ENCODE measurements around the gene OASL.

Gene OASL

DNA sequence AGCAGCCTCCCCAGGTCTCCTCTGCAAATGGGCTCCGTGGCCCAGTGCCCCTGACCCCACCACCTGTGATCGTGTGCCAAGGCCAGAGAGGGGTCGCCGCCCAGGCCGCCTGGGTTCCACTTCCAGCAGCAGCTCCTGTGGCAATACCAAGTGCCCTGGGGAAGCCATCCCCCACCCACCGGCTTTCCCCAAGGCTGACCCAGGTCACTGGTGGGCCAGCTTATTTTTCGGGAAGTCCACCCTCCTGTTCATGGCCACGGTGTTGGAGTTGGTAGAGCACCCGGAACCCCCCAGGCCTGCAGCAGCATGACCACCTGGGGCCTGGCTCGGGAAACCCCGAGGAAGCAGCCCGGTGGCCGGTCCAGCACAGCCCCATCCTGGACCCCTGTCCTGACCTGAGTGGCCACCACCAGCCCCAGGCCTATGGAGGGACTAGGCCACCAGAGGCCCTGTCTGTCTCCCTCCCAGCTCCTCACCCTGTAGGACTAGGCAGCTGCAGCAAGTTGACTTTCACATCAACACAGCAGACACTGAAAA, 40.8 kb upstream of the OASL start:
- TF ChIP-seq FOXM1 (IDR thresholded peaks at IDR 0.05; ENCODE audit: borderline replicate concordance, low read depth), result no peak
- no peak for TF ChIP-seq TCF12 (IDR thresholded peaks at IDR 0.05; ENCODE audit: low read depth)
- TF ChIP-seq EGR1 (IDR thresholded peaks at IDR 0.05), result no peak
- TF ChIP-seq, protein P1, sequence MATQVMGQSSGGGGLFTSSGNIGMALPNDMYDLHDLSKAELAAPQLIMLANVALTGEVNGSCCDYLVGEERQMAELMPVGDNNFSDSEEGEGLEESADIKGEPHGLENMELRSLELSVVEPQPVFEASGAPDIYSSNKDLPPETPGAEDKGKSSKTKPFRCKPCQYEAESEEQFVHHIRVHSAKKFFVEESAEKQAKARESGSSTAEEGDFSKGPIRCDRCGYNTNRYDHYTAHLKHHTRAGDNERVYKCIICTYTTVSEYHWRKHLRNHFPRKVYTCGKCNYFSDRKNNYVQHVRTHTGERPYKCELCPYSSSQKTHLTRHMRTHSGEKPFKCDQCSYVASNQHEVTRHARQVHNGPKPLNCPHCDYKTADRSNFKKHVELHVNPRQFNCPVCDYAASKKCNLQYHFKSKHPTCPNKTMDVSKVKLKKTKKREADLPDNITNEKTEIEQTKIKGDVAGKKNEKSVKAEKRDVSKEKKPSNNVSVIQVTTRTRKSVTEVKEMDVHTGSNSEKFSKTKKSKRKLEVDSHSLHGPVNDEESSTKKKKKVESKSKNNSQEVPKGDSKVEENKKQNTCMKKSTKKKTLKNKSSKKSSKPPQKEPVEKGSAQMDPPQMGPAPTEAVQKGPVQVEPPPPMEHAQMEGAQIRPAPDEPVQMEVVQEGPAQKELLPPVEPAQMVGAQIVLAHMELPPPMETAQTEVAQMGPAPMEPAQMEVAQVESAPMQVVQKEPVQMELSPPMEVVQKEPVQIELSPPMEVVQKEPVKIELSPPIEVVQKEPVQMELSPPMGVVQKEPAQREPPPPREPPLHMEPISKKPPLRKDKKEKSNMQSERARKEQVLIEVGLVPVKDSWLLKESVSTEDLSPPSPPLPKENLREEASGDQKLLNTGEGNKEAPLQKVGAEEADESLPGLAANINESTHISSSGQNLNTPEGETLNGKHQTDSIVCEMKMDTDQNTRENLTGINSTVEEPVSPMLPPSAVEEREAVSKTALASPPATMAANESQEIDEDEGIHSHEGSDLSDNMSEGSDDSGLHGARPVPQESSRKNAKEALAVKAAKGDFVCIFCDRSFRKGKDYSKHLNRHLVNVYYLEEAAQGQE (IDR thresholded peaks at IDR 0.05; ENCODE audit: low read depth), result no peak
- TF ChIP-seq TEAD4 (IDR thresholded peaks at IDR 0.05), result no peak
- TF ChIP-seq EP300 (IDR thresholded peaks at IDR 0.05; ENCODE audit: borderline replicate concordance), result no peak
- TF ChIP-seq CREB1 (IDR thresholded peaks at IDR 0.05; ENCODE audit: low read depth), result no peak
- no peak for TF ChIP-seq NFIC (IDR thresholded peaks at IDR 0.05)
- TF ChIP-seq CEBPB (IDR thresholded peaks at IDR 0.05), result no peak
- TF ChIP-seq YY1 (IDR thresholded peaks at IDR 0.05; ENCODE audit: low read depth), result no peak

DNA sequence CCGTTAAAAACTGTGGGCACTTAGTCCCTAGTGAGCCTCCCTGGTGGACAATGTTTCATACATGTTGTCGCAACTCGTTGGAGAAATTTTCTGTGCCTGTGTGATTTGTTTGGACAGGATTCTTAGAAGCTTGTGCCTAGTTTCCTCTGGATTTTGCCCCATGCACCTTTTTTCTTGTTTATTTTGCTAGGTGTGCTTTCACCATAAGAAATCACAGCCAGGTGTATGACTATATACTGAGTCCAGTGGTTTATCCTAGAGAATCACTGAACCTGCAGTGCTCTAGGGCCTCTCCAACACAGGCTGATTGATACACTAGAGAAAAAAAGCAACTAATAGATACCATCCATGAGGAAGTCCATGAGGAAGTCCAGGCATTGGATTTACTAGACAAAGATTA, 33.1 kb upstream of the OASL start:
- no peak for TF ChIP-seq TCF12 (IDR thresholded peaks at IDR 0.05; ENCODE audit: low read depth)
- TF ChIP-seq YY1 (IDR thresholded peaks at IDR 0.05; ENCODE audit: low read depth), result no peak
- no peak for TF ChIP-seq NFIC (IDR thresholded peaks at IDR 0.05)
- TF ChIP-seq TAF1 (IDR thresholded peaks at IDR 0.05; ENCODE audit: low read depth), result no peak
- no peak for TF ChIP-seq CREB1 (IDR thresholded peaks at IDR 0.05; ENCODE audit: low read depth)
- TF ChIP-seq, protein P2, sequence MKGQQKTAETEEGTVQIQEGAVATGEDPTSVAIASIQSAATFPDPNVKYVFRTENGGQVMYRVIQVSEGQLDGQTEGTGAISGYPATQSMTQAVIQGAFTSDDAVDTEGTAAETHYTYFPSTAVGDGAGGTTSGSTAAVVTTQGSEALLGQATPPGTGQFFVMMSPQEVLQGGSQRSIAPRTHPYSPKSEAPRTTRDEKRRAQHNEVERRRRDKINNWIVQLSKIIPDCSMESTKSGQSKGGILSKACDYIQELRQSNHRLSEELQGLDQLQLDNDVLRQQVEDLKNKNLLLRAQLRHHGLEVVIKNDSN (IDR thresholded peaks at IDR 0.05), result no peak
- no peak for TF ChIP-seq EGR1 (IDR thresholded peaks at IDR 0.05)
- TF ChIP-seq CEBPB (IDR thresholded peaks at IDR 0.05), result no peak
- TF ChIP-seq, protein P3, sequence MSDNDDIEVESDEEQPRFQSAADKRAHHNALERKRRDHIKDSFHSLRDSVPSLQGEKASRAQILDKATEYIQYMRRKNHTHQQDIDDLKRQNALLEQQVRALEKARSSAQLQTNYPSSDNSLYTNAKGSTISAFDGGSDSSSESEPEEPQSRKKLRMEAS (IDR thresholded peaks at IDR 0.05), result no peak
- no peak for TF ChIP-seq RAD21 (IDR thresholded peaks at IDR 0.05; ENCODE audit: low read depth)
- TF ChIP-seq ZBTB7A (IDR thresholded peaks at IDR 0.05; ENCODE audit: low read depth), result no peak
- TF ChIP-seq EP300 (IDR thresholded peaks at IDR 0.05; ENCODE audit: borderline replicate concordance), result no peak
- TF ChIP-seq, protein P1 (IDR thresholded peaks at IDR 0.05; ENCODE audit: low read depth), result no peak
- TF ChIP-seq FOXM1 (IDR thresholded peaks at IDR 0.05; ENCODE audit: borderline replicate concordance, low read depth), result no peak
- no peak for TF ChIP-seq TEAD4 (IDR thresholded peaks at IDR 0.05)

DNA sequence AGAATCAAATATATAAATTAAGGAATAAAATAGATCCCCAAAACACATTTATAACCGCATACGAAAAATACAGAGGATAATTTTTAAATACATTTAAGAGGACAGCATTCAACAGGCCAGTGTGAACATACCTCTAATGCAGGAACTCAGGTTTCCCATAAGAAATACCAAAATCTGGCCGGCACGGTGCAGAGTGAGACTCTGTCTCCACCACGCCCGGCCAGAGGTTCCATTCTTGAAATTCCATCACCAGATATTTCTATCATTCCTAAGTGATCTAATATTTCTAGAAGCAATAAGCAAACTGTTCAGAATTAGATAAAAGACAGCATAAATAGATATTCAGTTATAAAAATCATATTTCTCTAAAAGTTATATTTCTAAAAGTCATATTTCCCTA, 30.2 kb upstream of the OASL start:
- no peak for TF ChIP-seq TCF12 (IDR thresholded peaks at IDR 0.05; ENCODE audit: low read depth)
- TF ChIP-seq, protein P3 (IDR thresholded peaks at IDR 0.05), result no peak
- no peak for TF ChIP-seq NFIC (IDR thresholded peaks at IDR 0.05)
- TF ChIP-seq, protein P2 (IDR thresholded peaks at IDR 0.05), result no peak
- TF ChIP-seq EGR1 (IDR thresholded peaks at IDR 0.05), result no peak
- TF ChIP-seq EP300 (IDR thresholded peaks at IDR 0.05; ENCODE audit: borderline replicate concordance), result no peak
- TF ChIP-seq CEBPB (IDR thresholded peaks at IDR 0.05), result no peak
- no peak for TF ChIP-seq TAF1 (IDR thresholded peaks at IDR 0.05; ENCODE audit: low read depth)
- no peak for TF ChIP-seq TEAD4 (IDR thresholded peaks at IDR 0.05)
- no peak for TF ChIP-seq RAD21 (IDR thresholded peaks at IDR 0.05; ENCODE audit: low read depth)
- no peak for TF ChIP-seq CREB1 (IDR thresholded peaks at IDR 0.05; ENCODE audit: low read depth)
- no peak for TF ChIP-seq FOXM1 (IDR thresholded peaks at IDR 0.05; ENCODE audit: borderline replicate concordance, low read depth)
- TF ChIP-seq, protein P1 (IDR thresholded peaks at IDR 0.05; ENCODE audit: low read depth), result no peak
- TF ChIP-seq ZBTB7A (IDR thresholded peaks at IDR 0.05; ENCODE audit: low read depth), result no peak

DNA sequence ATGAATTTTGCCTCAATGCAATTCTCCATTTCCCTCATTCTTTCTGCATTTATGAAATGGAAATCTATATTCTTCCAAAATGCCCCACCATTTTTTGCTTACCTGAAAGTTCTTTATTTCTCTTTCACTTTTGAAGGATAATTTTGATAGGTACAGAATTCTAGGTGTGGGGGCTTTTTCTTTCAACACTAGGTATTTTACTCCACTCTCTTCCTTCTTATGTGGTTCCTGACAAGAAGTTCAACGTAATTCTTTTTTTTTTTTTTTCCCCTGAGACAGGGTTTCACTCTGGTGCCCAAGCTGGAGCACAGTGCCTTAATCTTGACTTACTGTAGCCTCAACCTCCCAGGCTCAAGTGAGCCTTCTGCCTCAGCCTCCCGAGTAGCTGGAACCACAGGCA, 26.3 kb upstream of the OASL start:
- TF ChIP-seq NFIC (IDR thresholded peaks at IDR 0.05) (no peak), TCF12 (IDR thresholded peaks at IDR 0.05; ENCODE audit: low read depth) (no peak), RAD21 (IDR thresholded peaks at IDR 0.05; ENCODE audit: low read depth) (no peak), EGR1 (IDR thresholded peaks at IDR 0.05) (no peak), CEBPB (IDR thresholded peaks at IDR 0.05) (no peak), FOXM1 (IDR thresholded peaks at IDR 0.05; ENCODE audit: borderline replicate concordance, low read depth) (no peak), TEAD4 (IDR thresholded peaks at IDR 0.05) (no peak), TAF1 (IDR thresholded peaks at IDR 0.05; ENCODE audit: low read depth) (no peak), ZBTB7A (IDR thresholded peaks at IDR 0.05; ENCODE audit: low read depth) (no peak), EP300 (IDR thresholded peaks at IDR 0.05; ENCODE audit: borderline replicate concordance) (no peak), CREB1 (IDR thresholded peaks at IDR 0.05; ENCODE audit: low read depth) (no peak), YY1 (IDR thresholded peaks at IDR 0.05; ENCODE audit: low read depth) (no peak)
- TF ChIP-seq, protein P2 (IDR thresholded peaks at IDR 0.05), result no peak
- TF ChIP-seq, protein P1 (IDR thresholded peaks at IDR 0.05; ENCODE audit: low read depth), result no peak
- TF ChIP-seq, protein P3 (IDR thresholded peaks at IDR 0.05), result no peak
